Non-pigmented ciliary epithelial cell (primary cell): ENCODE measurements around the gene NXN.
A peak's percentile ranks its signal among the peaks of the same experiment; 100 is the strongest.
"Not testable (repeated sequence)": the region's sequence is repeated elsewhere in the genome, so short reads cannot be mapped to it uniquely, and the experiment has no call there.

Source experiments
- DNase-seq: peaks from one replicate; pipeline ENCODE4 v3.0.0-alpha.2; 2010; ENCODE audit warnings: low read depth

The NXN gene

DNA sequence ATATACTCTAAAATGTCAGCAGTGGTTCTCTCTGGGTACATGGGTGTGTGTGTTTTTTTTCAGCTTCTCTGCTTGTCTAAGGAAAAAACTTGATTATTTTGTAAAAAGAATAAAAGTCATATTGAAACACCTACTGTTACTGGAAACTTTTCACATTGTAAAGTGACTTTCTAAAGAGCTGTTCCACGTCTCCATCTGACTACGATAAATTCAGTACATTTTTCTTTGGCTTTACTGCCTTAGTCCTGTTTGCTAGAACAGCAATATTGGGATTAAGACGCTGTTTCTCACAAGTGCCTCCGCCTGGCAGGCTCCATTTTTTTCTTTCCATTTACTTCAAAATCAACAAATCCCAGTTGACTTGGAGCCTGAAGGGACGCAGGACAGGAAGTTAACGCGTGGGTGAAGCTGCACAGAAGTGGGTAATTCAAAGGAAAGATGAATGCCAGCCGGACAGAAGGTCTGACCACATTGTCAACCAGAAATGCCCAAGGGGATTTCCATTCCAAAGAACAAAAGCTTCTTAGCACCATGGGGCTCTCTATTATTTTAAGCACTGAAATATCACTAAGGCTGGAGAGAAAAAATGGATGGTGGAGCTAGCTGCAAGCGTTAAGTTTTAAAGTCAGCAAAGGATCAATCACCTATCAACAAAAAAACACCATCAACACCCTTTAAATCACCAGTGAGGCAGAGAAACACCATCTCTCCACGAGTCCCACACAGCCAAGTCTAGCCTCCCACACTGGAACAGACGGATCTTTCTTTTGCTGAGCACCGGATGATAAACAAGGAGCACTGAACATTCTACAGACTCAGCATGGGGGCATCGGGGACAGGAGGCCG is 205.9 kb downstream of the NXN start:
- no peak for DNase-seq

DNA sequence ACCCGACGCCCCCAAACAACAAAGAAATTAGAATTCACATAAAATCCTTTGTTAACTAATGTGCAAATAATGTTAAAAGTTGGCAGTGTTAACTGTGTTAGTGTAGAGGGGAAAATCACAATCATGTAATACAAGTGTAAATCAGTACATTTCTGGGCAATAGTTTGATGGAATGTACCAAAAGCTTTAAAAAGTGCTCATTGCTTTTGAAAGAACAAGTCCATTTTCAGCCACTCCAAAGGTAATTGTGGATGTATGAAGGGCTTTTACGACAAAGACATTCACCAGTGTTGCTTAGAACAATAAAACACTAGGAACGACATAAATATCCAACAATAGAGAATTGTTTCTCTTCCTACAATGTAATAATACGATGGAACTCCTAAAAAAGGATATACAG is 206.6 kb downstream of the NXN start:
- DNase-seq: no peak

GRCh38 chr17:767076-767475 is 212.5 kb downstream of the NXN start:
- DNase-seq: no peak

GRCh38 chr17:760371-760770 is 219.2 kb downstream of the NXN start:
- no peak for DNase-seq

- no peak for DNase-seq
Measured at GRCh38 chr17:759964-760363, 219.6 kb downstream of the NXN start.

DNA sequence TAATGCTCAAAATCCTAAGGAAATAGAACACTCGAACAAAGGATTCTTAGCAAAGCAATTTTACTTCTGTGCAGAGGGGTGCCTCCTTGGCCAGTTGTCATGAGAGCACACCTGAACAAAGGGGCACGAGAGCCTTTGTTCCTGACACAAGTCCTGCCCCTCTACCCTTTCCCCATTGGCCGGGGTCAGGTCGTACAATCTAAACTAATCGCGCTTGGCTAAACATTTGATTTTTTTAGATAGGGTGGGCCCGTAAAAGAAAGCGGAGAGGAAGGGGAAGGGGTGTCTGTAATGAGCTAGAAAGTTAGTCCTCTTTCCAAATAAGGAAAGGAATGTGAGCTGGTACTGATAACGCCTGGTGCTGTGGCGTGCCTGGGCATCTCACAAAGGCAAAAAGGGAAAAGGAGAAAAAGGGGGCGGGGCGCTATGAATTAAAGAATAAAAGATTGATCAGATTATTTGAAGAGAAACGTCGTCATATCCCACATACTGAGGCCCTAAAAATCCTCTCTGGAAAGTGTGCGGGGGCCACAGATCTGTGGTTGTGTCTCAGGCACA is 223.5 kb downstream of the NXN start:
- DNase-seq: not testable (repeated sequence)

DNA sequence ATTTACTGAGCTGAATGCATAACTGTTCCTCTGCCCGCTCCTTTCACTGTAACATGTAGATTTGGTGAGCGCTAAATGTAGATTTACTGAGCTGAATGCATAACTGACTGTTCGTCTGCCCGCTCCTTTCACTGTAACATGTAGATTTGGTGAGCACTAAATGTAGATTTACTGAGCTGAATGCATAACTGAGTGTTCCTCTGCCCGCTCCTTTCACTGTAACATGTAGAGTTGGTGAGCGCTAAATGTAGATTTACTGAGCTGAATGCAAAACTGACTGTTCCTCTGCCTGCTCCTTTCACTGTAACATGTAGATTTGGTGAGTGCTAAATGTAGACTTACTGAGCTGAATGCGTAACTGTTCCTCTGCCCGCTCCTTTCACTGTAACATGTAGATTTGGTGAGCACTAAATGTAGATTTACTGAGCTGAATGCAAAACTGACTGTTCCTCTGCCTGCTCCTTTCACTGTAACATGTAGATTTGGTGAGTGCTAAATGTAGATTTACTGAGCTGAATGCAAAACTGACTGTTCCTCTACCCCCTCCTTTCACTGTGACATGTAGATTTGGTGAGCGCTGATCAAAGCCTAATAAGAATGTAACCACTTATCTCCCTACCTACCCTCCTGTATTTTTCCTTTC is 224.1 kb downstream of the NXN start:
- not testable (repeated sequence) for DNase-seq

- DNase-seq: no peak
Measured at GRCh38 chr17:753418-753817, 226.2 kb downstream of the NXN start.

DNA sequence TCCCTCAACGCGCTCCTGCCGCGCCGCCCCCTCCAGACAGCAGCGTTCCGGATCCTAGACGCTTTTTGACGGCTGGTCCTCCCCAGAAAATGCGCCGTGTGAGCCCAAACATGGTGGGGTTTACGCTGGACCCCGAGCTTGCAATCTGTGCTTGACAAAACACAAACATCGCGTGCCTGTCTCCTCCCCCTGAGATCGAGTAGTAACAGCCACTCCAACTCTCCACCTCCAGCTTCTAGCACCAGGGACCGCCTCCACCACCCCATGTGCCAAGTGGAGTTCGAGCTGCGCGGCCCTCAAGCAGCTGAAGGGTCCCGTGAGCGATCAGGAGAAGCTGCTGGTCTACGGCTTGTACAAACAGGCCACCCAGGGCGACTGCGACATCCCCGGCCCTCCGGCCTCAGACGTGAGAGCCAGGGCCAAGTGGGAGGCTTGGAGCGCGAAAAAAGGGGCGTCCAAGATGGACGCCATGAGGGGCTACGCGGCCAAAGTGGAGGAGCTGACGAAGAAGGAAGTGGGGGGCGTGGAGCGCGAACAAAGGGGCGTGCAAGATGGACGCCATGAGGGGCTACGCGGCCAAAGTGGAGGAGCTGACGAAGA is 226.9 kb downstream of the NXN start:
- DNase-seq: no peak

- peak; percentile 27 for DNase-seq
Measured at GRCh38 chr17:752002-752619, 227.5 kb downstream of the NXN start, which contains the start of gene GEMIN4. GEMIN4 (minus strand) TSS chr17:752264; CDS start chr17:752142, 122 bp downstream.

GRCh38 chr17:751269-752001 is 228.1 kb downstream of the NXN start:
- no peak for DNase-seq

DNA sequence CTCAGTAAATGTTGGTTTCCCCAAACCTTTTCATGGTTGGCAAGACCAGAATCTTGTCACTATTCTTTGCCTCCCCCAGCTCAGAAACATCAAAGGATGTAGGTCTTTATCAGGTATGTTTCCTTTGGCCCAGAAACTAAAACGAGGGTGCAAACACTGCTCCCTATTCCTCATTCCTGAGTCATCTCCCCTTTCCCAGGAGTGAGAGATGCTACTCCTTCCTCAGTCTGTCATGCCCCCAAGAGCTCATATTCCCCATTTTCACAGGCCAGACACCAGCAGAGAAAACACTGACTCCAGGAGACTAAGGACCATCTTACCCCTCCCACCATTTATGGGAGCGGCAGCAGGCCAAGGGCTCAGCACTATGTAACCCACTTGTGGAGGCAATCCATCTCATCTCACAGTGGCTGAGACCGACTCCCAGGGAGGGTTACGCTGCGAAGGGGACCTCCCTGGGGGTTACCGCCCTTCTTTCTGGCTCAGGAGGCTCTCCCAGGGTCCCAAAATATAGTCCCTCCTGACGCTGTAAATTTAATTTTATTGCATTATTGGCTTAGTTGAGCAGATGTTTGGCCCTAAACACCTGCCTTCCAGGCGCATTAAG is 229.0 kb downstream of the NXN start:
- no peak for DNase-seq

DNA sequence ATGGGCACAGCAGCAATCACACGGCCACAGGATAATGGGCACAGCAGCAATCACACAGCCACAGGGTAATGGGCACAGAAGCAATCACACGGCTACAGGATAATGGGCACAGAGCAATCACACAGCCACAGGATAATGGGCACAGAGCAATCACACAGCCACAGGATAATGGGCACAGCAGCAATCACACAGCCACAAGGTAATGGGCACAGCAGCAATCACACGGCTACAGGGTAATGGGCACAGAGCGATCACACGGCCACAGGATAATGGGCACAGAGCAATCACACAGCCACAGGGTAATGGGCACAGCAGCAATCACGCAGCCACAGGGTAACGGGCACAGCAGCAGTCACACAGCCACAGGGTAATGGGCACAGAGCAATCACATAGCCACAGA is 230.2 kb downstream of the NXN start:
- DNase-seq: not testable (repeated sequence)
